GM12872 (cell line): ENCODE results near the gene TSKU.

Experiments used
- TF ChIP-seq, protein P1 (sequence below): IDR thresholded peaks from 3 replicates; pipeline ENCODE4 v1.5.1; 2011; ENCODE audit warnings: low read depth, mild to moderate bottlenecking, low read length, moderate library complexity; ENCODE audit not compliant: insufficient read depth

Gene TSKU

DNA sequence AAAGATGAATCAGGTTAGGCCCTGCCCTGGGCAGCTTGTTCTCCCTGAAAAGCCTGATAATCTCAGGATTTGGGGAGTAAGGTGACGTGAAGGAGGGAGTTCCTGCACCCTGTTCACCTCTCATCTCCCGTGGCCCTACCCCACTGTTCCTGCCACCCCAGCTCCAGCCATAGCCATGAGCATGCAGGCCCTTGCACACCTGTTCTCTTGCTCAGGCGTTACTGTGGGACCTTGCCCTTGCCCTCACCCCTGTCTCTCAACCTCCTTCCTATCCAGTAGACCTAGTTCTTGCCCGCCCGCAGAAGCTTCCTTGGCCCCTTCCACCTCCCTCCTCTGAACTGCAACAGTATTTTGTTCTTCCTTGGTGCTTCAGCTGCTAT lies 15.0 kb downstream of the TSKU start:
- TF ChIP-seq, protein P1, sequence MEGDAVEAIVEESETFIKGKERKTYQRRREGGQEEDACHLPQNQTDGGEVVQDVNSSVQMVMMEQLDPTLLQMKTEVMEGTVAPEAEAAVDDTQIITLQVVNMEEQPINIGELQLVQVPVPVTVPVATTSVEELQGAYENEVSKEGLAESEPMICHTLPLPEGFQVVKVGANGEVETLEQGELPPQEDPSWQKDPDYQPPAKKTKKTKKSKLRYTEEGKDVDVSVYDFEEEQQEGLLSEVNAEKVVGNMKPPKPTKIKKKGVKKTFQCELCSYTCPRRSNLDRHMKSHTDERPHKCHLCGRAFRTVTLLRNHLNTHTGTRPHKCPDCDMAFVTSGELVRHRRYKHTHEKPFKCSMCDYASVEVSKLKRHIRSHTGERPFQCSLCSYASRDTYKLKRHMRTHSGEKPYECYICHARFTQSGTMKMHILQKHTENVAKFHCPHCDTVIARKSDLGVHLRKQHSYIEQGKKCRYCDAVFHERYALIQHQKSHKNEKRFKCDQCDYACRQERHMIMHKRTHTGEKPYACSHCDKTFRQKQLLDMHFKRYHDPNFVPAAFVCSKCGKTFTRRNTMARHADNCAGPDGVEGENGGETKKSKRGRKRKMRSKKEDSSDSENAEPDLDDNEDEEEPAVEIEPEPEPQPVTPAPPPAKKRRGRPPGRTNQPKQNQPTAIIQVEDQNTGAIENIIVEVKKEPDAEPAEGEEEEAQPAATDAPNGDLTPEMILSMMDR = no peak

DNA sequence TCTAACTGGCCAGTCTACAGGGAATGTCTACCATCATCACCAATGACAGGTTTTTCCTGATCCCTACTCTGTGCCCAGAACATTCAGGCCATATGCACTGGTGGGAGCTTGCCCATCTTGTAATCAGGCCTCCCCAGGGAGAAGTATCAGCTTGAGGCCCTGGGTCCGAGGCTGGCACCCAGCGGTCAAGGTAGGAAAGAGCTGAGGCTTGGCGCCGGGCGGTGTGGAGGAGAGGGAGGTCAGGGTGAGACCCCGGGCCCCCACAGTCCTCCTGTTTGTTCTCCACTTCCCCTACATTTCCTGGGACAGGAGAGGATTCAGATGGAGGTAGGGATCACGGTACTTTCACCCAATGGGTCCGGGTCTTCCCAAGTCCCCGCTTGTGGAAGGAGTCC lies 15.5 kb downstream of the TSKU start:
- TF ChIP-seq, protein P1 = no peak

DNA sequence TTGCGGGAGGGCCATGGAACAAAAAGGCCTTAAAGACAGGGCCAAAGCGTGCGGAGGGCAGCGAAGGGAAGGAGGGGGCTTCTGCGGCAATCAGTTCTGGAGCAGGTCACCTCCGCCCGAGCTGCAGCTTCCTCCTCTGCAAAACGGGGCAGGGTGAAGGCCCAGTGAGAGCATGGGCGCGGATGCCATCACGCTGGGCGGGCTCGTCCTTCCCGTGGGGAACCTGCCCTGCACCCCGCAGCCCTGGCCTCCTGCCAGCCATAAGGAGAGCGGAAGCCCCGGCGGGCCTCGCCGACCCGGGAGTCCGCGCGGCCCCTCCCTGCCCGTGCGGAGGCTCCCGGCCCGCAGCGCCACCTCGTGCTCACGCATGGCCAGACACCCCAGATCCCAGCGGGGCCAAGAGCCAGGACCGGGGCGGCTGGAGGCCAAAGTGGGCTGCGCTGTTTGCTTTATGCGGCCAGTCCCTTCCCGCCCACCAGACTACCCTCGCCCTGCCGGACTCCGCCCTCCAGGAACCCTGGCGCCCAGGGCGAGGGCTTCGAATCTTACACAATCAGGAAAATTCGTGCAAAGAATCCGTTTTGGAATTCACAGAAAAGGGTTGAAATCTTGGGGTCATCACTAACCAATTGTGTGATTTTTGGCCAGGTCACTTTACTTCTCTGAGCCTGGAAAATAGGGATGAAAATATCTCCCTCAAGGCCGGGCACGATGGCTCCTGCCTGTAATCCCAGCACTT lies 16.1 kb downstream of the TSKU start:
- TF ChIP-seq, protein P1 = peak; percentile 82

DNA sequence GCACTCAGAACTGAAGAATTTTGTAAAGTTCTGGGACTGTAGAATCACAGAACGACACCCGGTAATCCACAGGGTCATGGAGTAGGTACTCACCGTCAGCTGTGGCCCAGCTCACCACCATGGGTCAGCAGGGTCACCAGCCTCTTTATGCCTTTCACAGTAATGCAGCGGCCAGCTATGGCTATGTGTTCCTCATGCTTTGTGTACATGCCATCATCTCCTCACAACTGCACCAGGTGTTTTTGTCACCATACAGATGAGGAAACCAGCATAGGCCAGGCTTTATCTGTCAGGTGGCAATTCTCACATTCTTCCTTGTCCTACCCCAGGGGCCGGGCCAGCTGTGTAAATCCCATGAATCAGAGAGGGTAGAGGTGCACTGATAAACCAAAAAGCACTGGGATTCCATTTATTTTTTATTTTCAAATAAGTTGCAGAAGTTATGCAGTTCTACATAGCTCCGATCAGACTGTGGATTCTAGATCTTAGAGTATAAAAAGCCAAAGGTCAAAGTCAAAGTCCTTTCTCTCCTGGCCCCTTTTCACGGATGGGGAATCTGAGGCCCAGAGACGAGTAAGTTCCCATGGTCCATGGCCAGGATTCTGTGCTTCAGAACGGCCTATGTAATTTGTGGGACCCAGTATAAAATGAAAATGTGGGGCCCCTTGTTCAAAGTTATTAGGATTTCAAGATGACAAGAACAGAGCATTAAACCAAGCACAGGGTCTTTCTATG lies 17.5 kb downstream of the TSKU start:
- TF ChIP-seq, protein P1 = no peak

DNA sequence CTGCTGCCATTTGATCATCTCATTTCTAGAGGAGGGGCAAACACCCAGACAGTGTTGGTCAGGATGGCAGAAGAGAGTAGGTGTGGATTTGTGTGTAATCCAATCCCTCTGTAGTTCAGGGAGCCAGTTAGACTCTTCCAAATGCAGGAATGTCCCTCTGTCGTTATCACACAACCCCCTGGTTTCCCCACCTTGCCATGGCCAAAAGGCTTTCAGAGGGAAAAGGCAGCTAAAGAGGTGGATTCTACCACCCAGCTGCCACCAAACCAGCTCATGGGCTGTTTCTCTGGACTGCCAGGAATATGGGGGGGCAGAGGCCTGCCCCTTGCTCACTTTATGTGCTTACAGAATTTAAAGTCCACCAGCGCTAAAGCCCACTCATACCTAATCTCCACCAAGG lies 18.1 kb downstream of the TSKU start:
- TF ChIP-seq, protein P1 = no peak

DNA sequence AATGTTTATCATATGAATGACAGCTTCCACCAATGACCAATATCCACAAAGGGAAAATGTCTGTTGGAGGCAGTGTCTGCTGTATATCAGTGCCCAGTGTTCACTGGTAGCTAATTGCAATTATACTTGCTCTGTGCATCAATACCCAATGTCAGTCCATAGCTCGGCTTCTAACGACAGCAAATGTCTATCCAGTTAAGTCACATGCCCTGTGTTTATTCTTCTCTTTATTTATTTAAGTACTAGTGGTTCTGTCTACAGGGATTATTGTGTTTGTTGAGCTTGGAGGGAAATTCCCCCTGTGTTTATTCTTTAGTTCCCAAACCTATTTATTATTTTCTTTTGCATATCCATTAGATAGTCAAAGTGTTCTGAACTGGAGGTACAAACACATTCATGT lies 18.6 kb downstream of the TSKU start:
- TF ChIP-seq, protein P1 = no peak

DNA sequence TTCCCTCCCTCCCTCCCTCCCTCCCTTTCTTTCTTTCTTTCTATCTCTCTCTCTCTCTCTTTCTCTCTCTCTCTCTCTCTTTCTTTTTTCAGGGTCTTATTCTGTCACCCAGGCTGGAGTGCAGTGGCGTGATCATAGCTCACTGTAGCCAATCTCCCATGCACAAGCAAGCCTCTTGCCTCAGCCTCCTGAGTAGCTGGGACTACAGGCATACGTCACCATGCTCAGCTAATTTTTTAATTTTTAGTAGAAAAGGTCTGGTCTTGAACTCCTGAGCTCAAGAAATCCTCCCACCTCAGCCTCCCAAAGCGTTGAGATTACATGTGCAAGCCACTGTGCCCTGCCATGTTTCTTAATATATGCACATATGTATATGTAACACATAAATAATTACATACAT lies 19.0 kb downstream of the TSKU start:
- TF ChIP-seq, protein P1 = no peak
